Measurements from ENCODE around the gene PAX5.
A peak's percentile ranks its signal among the peaks of the same experiment; 100 is the strongest.

The PAX5 gene

GRCh38 chr9:36993933-36994764 is 39.9 kb downstream of the PAX5 start:
- Histone ChIP-seq H3K4ac (ENCODE audit: low read length) (no peak overlapping the region), H3K9me3 (replicated peaks in 1 of 2; ENCODE audit: control insufficient read depth in 2 of 2, insufficient read depth in 1 of 2, low read depth in 1 of 2, low read length in 2 of 2) (peaks cover 5 to 8% of the 10 kb centered on the region in 2 donors), H3K4me2 (ENCODE audit: insufficient read depth, low read length, poor library complexity, severe bottlenecking) (no peak overlapping the region), H3K79me1 (ENCODE audit: low read depth, low read length) (no peaks in the 10 kb centered on the region), H2BK120ac (ENCODE audit: low read depth, low read length) (no peak overlapping the region), H3K27me3 (ENCODE audit: control insufficient read depth in 3 of 3, insufficient read depth in 3 of 3, low read depth in 1 of 3, low read length in 3 of 3) (peaks cover 0 to 13% (median 0%) of the 10 kb centered on the region in 3 experiments), H3K23ac (ENCODE audit: low read depth, low read length, poor library complexity) (no peak overlapping the region), H3K4me1 (ENCODE audit: control insufficient read depth in 2 of 2, insufficient read depth in 1 of 2, low read depth in 1 of 2, low read length in 2 of 2) (peaks cover 11 to 19% of the 10 kb centered on the region in 2 donors), H3K9ac (ENCODE audit: low read depth, low read length, poor library complexity) (no peak overlapping the region), H2AK5ac (ENCODE audit: low read depth, low read length) (peak overlapping the region; percentile 80), H4K91ac (ENCODE audit: low read depth, low read length, poor library complexity) (peak overlapping the region; percentile 20), H3K14ac (ENCODE audit: low read length) (no peak overlapping the region), H2BK15ac (ENCODE audit: low read length) (no peak overlapping the region), H2BK12ac (ENCODE audit: low read length) (peak overlapping the region; percentile 77), H3K27ac (replicated peaks; ENCODE audit: low read length) (no peak overlapping the region), H2AFZ (ENCODE audit: low read length) (no peak overlapping the region), H3K18ac (ENCODE audit: low read length) (no peak overlapping the region), H3K36me3 (replicated peaks in 1 of 2; ENCODE audit: control insufficient read depth in 2 of 2, insufficient read depth in 2 of 2, low read length in 2 of 2) (peaks cover 0 to 65% of the 10 kb centered on the region in 2 donors), H4K8ac (ENCODE audit: low read depth, low read length) (no peak overlapping the region), H3K4me3 (ENCODE audit: low read length in 2 of 2) (peak overlapping the region in 1 of 2 donors; percentile 31), H2BK5ac (ENCODE audit: low read length) (no peak overlapping the region)
- DNase-seq (ENCODE audit: low spot score): no peak
- no CpG with 5 or more reads among the region's 19 CpGs for WGBS, 2 donors (ENCODE audit: extremely low coverage in 2 of 2, insufficient read length in 2 of 2, insufficient replicate concordance in 1 of 2)

DNA sequence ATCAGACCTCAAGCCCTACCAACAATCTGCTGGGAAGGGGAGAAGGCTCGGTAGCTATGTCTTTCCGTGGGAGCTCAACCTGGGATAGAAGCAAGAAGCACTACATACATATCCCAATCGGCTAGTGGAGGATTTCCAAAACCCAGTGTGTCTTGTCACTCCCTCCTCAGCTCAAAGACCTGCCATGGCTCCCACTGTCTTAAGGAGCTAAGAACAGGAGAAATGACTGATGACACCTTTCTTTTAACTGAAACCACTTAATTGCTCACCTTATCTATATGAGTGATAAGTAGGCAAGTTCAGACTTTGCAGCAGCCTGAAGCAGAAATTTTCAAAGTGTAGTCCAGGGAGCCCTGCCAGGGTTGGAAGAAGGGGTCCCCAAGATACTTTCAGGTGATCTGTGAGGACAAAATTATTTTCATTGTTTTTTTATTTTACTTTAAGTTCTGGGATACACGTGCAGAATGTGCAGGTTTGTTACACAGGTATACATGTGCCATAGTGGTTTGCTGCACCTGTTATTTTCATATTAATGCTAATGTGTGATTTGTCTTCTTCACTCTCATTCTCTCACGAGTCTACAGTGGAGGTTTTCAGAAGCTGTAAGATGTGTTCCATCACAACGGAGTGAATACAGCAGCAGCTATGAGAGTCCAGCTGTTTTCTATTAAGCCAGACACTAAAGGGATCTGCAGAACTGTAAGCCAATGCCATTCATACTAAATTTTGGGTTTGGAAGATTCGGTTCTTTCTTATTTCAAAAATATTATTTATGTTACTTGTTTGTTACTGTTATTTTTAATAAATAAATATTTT is 41.4 kb downstream of the PAX5 start:
- no peaks in the 10 kb centered on the region for H3K79me1 ChIP-seq (ENCODE audit: low read depth, low read length)
- H3K9me3 ChIP-seq (replicated peaks in 1 of 2; ENCODE audit: control insufficient read depth in 2 of 2, insufficient read depth in 1 of 2, low read depth in 1 of 2, low read length in 2 of 2): peaks cover 6 to 8% of the 10 kb centered on the region in 2 donors
- H3K18ac ChIP-seq (ENCODE audit: low read length): no peak overlapping the region
- no peak overlapping the region for H2BK12ac ChIP-seq (ENCODE audit: low read length)
- no peak for DNase-seq (ENCODE audit: low spot score)
- H4K8ac ChIP-seq (ENCODE audit: low read depth, low read length): no peak overlapping the region
- H3K4ac ChIP-seq (ENCODE audit: low read length): no peak overlapping the region
- peaks cover 13 to 14% of the 10 kb centered on the region in 2 donors for H3K4me1 ChIP-seq (ENCODE audit: control insufficient read depth in 2 of 2, insufficient read depth in 1 of 2, low read depth in 1 of 2, low read length in 2 of 2)
- no peak overlapping the region for H3K4me3 ChIP-seq (ENCODE audit: low read length in 2 of 2)
- no peak overlapping the region for H3K27ac ChIP-seq (replicated peaks; ENCODE audit: low read length)
- H2AFZ ChIP-seq (ENCODE audit: low read length): no peak overlapping the region
- H2AK5ac ChIP-seq (ENCODE audit: low read depth, low read length): no peak overlapping the region
- H3K36me3 ChIP-seq (replicated peaks in 1 of 2; ENCODE audit: control insufficient read depth in 2 of 2, insufficient read depth in 2 of 2, low read length in 2 of 2): peaks cover 0 to 61% of the 10 kb centered on the region in 2 donors
- H3K27me3 ChIP-seq (ENCODE audit: control insufficient read depth in 3 of 3, insufficient read depth in 3 of 3, low read depth in 1 of 3, low read length in 3 of 3): peaks cover 0 to 26% (median 2%) of the 10 kb centered on the region in 3 experiments
- no CpG with 5 or more reads among the region's 7 CpGs for WGBS, 2 donors (ENCODE audit: extremely low coverage in 2 of 2, insufficient read length in 2 of 2, insufficient replicate concordance in 1 of 2)
- no peak overlapping the region for H2BK120ac ChIP-seq (ENCODE audit: low read depth, low read length)
- H3K9ac ChIP-seq (ENCODE audit: low read depth, low read length, poor library complexity): no peak overlapping the region
- H4K91ac ChIP-seq (ENCODE audit: low read depth, low read length, poor library complexity): no peak overlapping the region
- no peak overlapping the region for H2BK5ac ChIP-seq (ENCODE audit: low read length)
- H3K14ac ChIP-seq (ENCODE audit: low read length): no peak overlapping the region
- H3K4me2 ChIP-seq (ENCODE audit: insufficient read depth, low read length, poor library complexity, severe bottlenecking): no peak overlapping the region
- H2BK15ac ChIP-seq (ENCODE audit: low read length): no peak overlapping the region
- no peak overlapping the region for H3K23ac ChIP-seq (ENCODE audit: low read depth, low read length, poor library complexity)

DNA sequence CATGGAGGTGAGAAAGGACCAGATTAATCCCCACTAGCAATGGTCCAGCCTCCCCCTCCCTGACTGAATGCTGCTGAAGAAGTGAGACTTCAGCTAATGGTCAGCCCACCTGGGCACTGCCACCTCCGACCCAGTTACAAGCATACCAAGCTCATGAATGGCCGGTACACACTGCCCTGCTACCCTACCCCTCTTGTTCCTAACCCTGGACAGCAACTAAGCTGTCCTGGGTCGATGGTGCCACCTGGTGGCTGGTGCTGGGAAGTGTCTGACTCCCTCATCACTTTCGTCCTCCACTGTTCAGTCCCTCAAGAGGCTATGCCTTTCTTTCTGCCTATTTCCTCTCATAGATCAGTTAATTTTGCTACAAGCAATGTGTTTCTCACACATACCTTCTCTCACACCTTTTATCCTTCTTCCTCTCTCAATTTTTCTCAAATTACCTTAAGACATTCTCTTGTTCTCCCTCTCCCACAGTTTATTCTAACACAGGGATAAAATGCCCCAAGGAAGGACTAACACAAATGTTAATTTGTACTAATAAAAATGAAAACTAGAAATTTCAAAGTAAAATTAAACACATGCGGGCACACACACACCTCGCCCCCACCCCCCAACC is 42.4 kb downstream of the PAX5 start:
- Histone ChIP-seq H3K4me1 (ENCODE audit: control insufficient read depth in 2 of 2, insufficient read depth in 1 of 2, low read depth in 1 of 2, low read length in 2 of 2) (peaks cover 4 to 12% of the 10 kb centered on the region in 2 donors), H3K4me3 (ENCODE audit: low read length in 2 of 2) (no peak overlapping the region), H2BK120ac (ENCODE audit: low read depth, low read length) (no peak overlapping the region), H2BK15ac (ENCODE audit: low read length) (no peak overlapping the region), H3K79me1 (ENCODE audit: low read depth, low read length) (no peaks in the 10 kb centered on the region), H2BK12ac (ENCODE audit: low read length) (no peak overlapping the region), H2AK5ac (ENCODE audit: low read depth, low read length) (no peak overlapping the region), H2BK5ac (ENCODE audit: low read length) (no peak overlapping the region), H3K27ac (replicated peaks; ENCODE audit: low read length) (no peak overlapping the region), H3K9me3 (replicated peaks in 1 of 2; ENCODE audit: control insufficient read depth in 2 of 2, insufficient read depth in 1 of 2, low read depth in 1 of 2, low read length in 2 of 2) (peaks cover 8 to 10% of the 10 kb centered on the region in 2 donors), H4K91ac (ENCODE audit: low read depth, low read length, poor library complexity) (no peak overlapping the region), H3K36me3 (replicated peaks in 1 of 2; ENCODE audit: control insufficient read depth in 2 of 2, insufficient read depth in 2 of 2, low read length in 2 of 2) (peaks cover 0 to 72% of the 10 kb centered on the region in 2 donors), H2AFZ (ENCODE audit: low read length) (no peak overlapping the region), H4K8ac (ENCODE audit: low read depth, low read length) (no peak overlapping the region), H3K9ac (ENCODE audit: low read depth, low read length, poor library complexity) (no peak overlapping the region), H3K14ac (ENCODE audit: low read length) (no peak overlapping the region), H3K4me2 (ENCODE audit: insufficient read depth, low read length, poor library complexity, severe bottlenecking) (no peak overlapping the region), H3K4ac (ENCODE audit: low read length) (no peak overlapping the region), H3K18ac (ENCODE audit: low read length) (no peak overlapping the region), H3K27me3 (ENCODE audit: control insufficient read depth in 3 of 3, insufficient read depth in 3 of 3, low read depth in 1 of 3, low read length in 3 of 3) (peaks cover 0 to 37% (median 10%) of the 10 kb centered on the region in 3 experiments), H3K23ac (ENCODE audit: low read depth, low read length, poor library complexity) (no peak overlapping the region)
- no CpG with 5 or more reads among the region's 6 CpGs for WGBS, 2 donors (ENCODE audit: extremely low coverage in 2 of 2, insufficient read length in 2 of 2, insufficient replicate concordance in 1 of 2)
- DNase-seq (ENCODE audit: low spot score): peak; percentile 58
